H9 (cell line): ENCODE results near the gene RIPPLY1. TPM values are rescaled to one million over a fixed set of nuclear protein-coding genes. Genes with fewer than 3 reads are reported as not detected.

Source experiments
- DNase-seq: peaks from one replicate; pipeline ENCODE4 v3.0.0-alpha.2; 2017
- H2AFZ ChIP-seq: one replicate; pipeline ENCODE4 v1.6.1; 2013; ENCODE audit warnings: mild to moderate bottlenecking, low read length, control low read depth, moderate library complexity
- H2AK5ac ChIP-seq: 2 replicates; pipeline ENCODE4 v1.6.1; 2013; ENCODE audit warnings: low read length, control low read depth, mixed read lengths; ENCODE audit not compliant: insufficient read length
- H2BK120ac ChIP-seq: one replicate; pipeline ENCODE4 v1.6.1; 2013; ENCODE audit warnings: low read depth, mild to moderate bottlenecking, low read length, control low read depth, inconsistent platforms; ENCODE audit not compliant: poor library complexity, severe bottlenecking
- H2BK12ac ChIP-seq: 2 replicates; pipeline ENCODE4 v1.6.1; 2013; ENCODE audit warnings: low read length, control low read depth, mixed read lengths, low read depth; ENCODE audit not compliant: insufficient read length
- H2BK15ac ChIP-seq: 2 replicates; pipeline ENCODE4 v1.6.1; 2013; ENCODE audit warnings: low read depth, low read length, control low read depth
- H2BK20ac ChIP-seq: one replicate; pipeline ENCODE4 v1.6.1; 2013; ENCODE audit warnings: low read depth, mild to moderate bottlenecking, low read length, control low read depth, inconsistent platforms; ENCODE audit not compliant: poor library complexity, severe bottlenecking
- H2BK5ac ChIP-seq: 2 replicates; pipeline ENCODE4 v1.6.1; 2013; ENCODE audit warnings: low read length, control low read depth, mixed read lengths; ENCODE audit not compliant: insufficient read length
- H3K14ac ChIP-seq: 2 replicates; pipeline ENCODE4 v1.6.1; 2013; ENCODE audit warnings: low read length, control low read depth; ENCODE audit not compliant: insufficient read depth
- H3K18ac ChIP-seq: 2 replicates; pipeline ENCODE4 v1.6.1; 2013; ENCODE audit warnings: low read depth, mild to moderate bottlenecking, mixed read lengths, low read length, control low read depth; ENCODE audit not compliant: insufficient read length
- H3K23ac ChIP-seq: 2 replicates; pipeline ENCODE4 v1.6.1; 2013; ENCODE audit warnings: low read length, control low read depth, mixed read lengths, low read depth; ENCODE audit not compliant: insufficient read length
- H3K23me2 ChIP-seq: 2 replicates; pipeline ENCODE4 v1.6.1; 2013; ENCODE audit warnings: low read depth, mild to moderate bottlenecking, mixed read lengths, low read length, control low read depth; ENCODE audit not compliant: insufficient read length, poor library complexity, severe bottlenecking
- H3K27ac ChIP-seq: 2 replicates; pipeline ENCODE4 v1.5.1; 2013; ENCODE audit warnings: low read length, control low read depth, mixed read lengths, low read depth; ENCODE audit not compliant: insufficient read length
- H3K27me3 ChIP-seq: 2 replicates; pipeline ENCODE4 v1.6.1; 2013; ENCODE audit warnings: low read length, control low read depth, inconsistent platforms; ENCODE audit not compliant: insufficient read depth
- H3K4ac ChIP-seq: 2 replicates; pipeline ENCODE4 v1.6.1; 2013; ENCODE audit warnings: low read depth, mild to moderate bottlenecking, control low read depth, inconsistent platforms, low read length, moderate library complexity
- H3K4me1 ChIP-seq: 2 replicates; pipeline ENCODE4 v1.6.1; 2013; ENCODE audit warnings: low read length, control low read depth, inconsistent platforms; ENCODE audit not compliant: insufficient read depth
- H3K4me2 ChIP-seq: 2 replicates; pipeline ENCODE4 v1.6.1; 2013; ENCODE audit warnings: low read length, control low read depth, mixed read lengths; ENCODE audit not compliant: insufficient read length, insufficient read depth
- H3K56ac ChIP-seq: 2 replicates; pipeline ENCODE4 v1.6.1; 2013; ENCODE audit warnings: low read depth, mild to moderate bottlenecking, mixed read lengths, low read length, control low read depth; ENCODE audit not compliant: insufficient read length
- H3K79me1 ChIP-seq: 2 replicates; pipeline ENCODE4 v1.6.1; 2013; ENCODE audit warnings: low read depth, mild to moderate bottlenecking, moderate library complexity, low read length, control low read depth, inconsistent platforms; ENCODE audit not compliant: insufficient read depth, poor library complexity, severe bottlenecking
- H3K79me2 ChIP-seq: 2 replicates; pipeline ENCODE4 v1.6.1; 2013; ENCODE audit warnings: low read length, control low read depth, inconsistent platforms; ENCODE audit not compliant: insufficient read depth
- H3K9ac ChIP-seq: 2 replicates; pipeline ENCODE4 v1.6.1; 2013; ENCODE audit warnings: low read length, control low read depth, mixed read lengths; ENCODE audit not compliant: insufficient read length; ENCODE audit errors: extremely low read depth
- H3K9me3 ChIP-seq: one replicate; pipeline ENCODE4 v1.6.1; 2013; ENCODE audit warnings: low read depth, low read length, inconsistent platforms; ENCODE audit not compliant: control insufficient read depth
- H3T11ph ChIP-seq: one replicate; pipeline ENCODE4 v1.6.1; 2013; ENCODE audit warnings: mild to moderate bottlenecking, low read length, control low read depth, inconsistent platforms
- H4K20me1 ChIP-seq: one replicate; pipeline ENCODE4 v1.6.1; 2013; ENCODE audit not compliant: control insufficient read depth, insufficient read length, insufficient read depth
- H4K5ac ChIP-seq: 2 replicates; pipeline ENCODE4 v1.6.1; 2013; ENCODE audit warnings: low read depth, mild to moderate bottlenecking, mixed read lengths, low read length, control low read depth; ENCODE audit not compliant: insufficient read length
- H4K8ac ChIP-seq: replicated peaks from 2 replicates; pipeline ENCODE4 v1.6.1; 2013; ENCODE audit warnings: low read length, control low read depth, mixed read lengths, low read depth; ENCODE audit not compliant: insufficient read length
- H4K91ac ChIP-seq: 2 replicates; pipeline ENCODE4 v1.6.1; 2013; ENCODE audit warnings: low read depth, mild to moderate bottlenecking, moderate library complexity, mixed read lengths, low read length, control low read depth; ENCODE audit not compliant: insufficient read length
- H3K27ac Mint-ChIP-seq, 3 experiments: 2 replicates in 2 of 3; 3 replicates in 1 of 3; pipeline ENCODE4 v1.8.0; 2020 to 2021; ENCODE audit warnings: mixed read lengths in 3 of 3, mild to moderate bottlenecking in 1 of 3, moderate library complexity in 1 of 3
- H3K27me3 Mint-ChIP-seq: 2 replicates; pipeline ENCODE4 v1.8.0; 2021; ENCODE audit warnings: low read depth, mild to moderate bottlenecking, moderate library complexity, mixed read lengths
- H3K36me3 Mint-ChIP-seq, 3 experiments: 2 replicates in 2 of 3; 3 replicates in 1 of 3; pipeline ENCODE4 v1.8.0; 2020 to 2021; ENCODE audit warnings: low read depth in 3 of 3, mixed read lengths in 3 of 3; ENCODE audit not compliant: insufficient read depth in 1 of 3
- H3K4me1 Mint-ChIP-seq, 2 experiments: 2 replicates each; pipeline ENCODE4 v1.8.0; 2020; ENCODE audit warnings: mixed read lengths in 2 of 2
- H3K4me3 Mint-ChIP-seq, 2 experiments: 2 replicates in 1 of 2; 3 replicates in 1 of 2; pipeline ENCODE4 v1.8.0; 2020 to 2021; ENCODE audit warnings: mild to moderate bottlenecking in 2 of 2, mixed read lengths in 2 of 2, moderate library complexity in 1 of 2
- H3K9me3 Mint-ChIP-seq, 2 experiments: 2 replicates in 1 of 2; 3 replicates in 1 of 2; pipeline ENCODE4 v1.8.0; 2020; ENCODE audit warnings: mild to moderate bottlenecking in 2 of 2, mixed read lengths in 2 of 2, moderate library complexity in 1 of 2
- WGBS: extraction: QIAGEN DNeasy Blood & Tissue Kit; methylation state at CpG from one replicate; pipeline ENCODE4 v1.1.7; 2013; ENCODE audit warnings: missing lambda C conversion rate, low lambda C conversion rate, mixed read lengths; ENCODE audit not compliant: insufficient read length; ENCODE audit errors: extremely low coverage; 5-methylcytosine and 5-hydroxymethylcytosine counted together
- total RNA-seq: library from RNA; stranded (reverse); gene quantifications from 2 replicates; pipeline ENCODE4 v1.2.1, GENCODE V29; 2021
- TF ChIP-seq, protein P1 (sequence below): fragments of 200-600 bp; sonication (generic); conservative IDR thresholded peaks from 3 replicates; pipeline ENCODE4 v1.8.0; 2021; ENCODE audit warnings: antibody characterized with exemption, mild to moderate bottlenecking

The RIPPLY1 gene
- total RNA-seq, 1 experiment from 2014 or later: not detected

- Histone ChIP-seq H3K14ac (no peak overlapping the region), H4K5ac (no peak overlapping the region), H2BK20ac (no peak overlapping the region), H3K4me2 (no peak overlapping the region), H4K8ac (no peak overlapping the region), H4K91ac (no peak overlapping the region), H3K18ac (no peak overlapping the region), H2BK5ac (no peak overlapping the region), H4K20me1 (no peaks in the 10 kb centered on the region), H3K23ac (no peak overlapping the region), H3K79me2 (no peaks in the 10 kb centered on the region), H3K79me1 (no peaks in the 10 kb centered on the region), H3K9ac (no peak overlapping the region), H3K56ac (no peak overlapping the region), H3K9me3 (no peaks in the 10 kb centered on the region), H3T11ph (no peak overlapping the region), H3K23me2 (no peaks in the 10 kb centered on the region), H2BK15ac (no peak overlapping the region), H3K4me1 (no peaks in the 10 kb centered on the region), H3K27ac (no peak overlapping the region), H2BK120ac (no peak overlapping the region), H3K27me3 (no peaks in the 10 kb centered on the region), H2AK5ac (no peak overlapping the region), H2BK12ac (no peak overlapping the region), H3K4ac (no peak overlapping the region), H2AFZ (no peak overlapping the region)
- Mint-ChIP-seq H3K27ac (0 out of 7 replicates have a peak overlapping the region, but pooled peaks of 1 of the 3 experiments have one; percentile 11), H3K4me1 (peaks cover 5% of the 10 kb centered on the region in 2 experiments), H3K9me3 (peaks cover 0 to 59% of the 10 kb centered on the region in 2 experiments; a peak in 2 of 5 replicates), H3K36me3 (peaks cover 0 to 4% (median 0%) of the 10 kb centered on the region in 3 experiments; a peak in 2 of 7 replicates), H3K27me3 (no peaks in the 10 kb centered on the region; the same call in 1 of the 2 replicates), H3K4me3 (no peak overlapping the region)
- TF ChIP-seq, protein P1, sequence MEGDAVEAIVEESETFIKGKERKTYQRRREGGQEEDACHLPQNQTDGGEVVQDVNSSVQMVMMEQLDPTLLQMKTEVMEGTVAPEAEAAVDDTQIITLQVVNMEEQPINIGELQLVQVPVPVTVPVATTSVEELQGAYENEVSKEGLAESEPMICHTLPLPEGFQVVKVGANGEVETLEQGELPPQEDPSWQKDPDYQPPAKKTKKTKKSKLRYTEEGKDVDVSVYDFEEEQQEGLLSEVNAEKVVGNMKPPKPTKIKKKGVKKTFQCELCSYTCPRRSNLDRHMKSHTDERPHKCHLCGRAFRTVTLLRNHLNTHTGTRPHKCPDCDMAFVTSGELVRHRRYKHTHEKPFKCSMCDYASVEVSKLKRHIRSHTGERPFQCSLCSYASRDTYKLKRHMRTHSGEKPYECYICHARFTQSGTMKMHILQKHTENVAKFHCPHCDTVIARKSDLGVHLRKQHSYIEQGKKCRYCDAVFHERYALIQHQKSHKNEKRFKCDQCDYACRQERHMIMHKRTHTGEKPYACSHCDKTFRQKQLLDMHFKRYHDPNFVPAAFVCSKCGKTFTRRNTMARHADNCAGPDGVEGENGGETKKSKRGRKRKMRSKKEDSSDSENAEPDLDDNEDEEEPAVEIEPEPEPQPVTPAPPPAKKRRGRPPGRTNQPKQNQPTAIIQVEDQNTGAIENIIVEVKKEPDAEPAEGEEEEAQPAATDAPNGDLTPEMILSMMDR: no peak
- no peak for DNase-seq
- no CpG with 5 or more reads among the region's 5 CpGs for WGBS
Measured at GRCh38 chrX:106903856-106904528, 851 bp upstream of the RIPPLY1 start.
